ENCODE results near the gene NDUFAF7. TPM values are rescaled to one million over a fixed set of nuclear protein-coding genes. Genes with fewer than 3 reads are reported as not detected.

NDUFAF7 gene
- total RNA-seq, 1 experiment from 2014 or later, result 25.0 TPM

DNA sequence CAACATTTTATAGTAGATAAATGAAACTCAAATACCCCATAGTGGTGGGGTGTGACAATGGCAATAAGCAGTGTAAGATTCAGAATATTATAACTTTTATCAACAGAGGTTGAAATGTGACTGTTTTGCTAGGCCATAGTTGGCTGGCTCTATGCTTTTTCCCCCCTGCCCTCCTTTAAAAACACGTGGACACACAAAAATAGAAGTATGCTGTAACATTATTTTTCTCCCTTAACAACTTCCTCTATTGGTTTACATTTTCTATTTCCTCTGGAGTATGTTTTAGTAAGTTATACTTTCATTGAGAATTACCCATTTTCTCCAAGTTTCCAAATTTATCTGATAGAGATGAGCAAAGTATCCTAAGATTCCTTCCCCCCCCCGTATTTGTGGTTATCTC lies 31.1 kb downstream of the NDUFAF7 start:
- Histone ChIP-seq H3K27ac (ENCODE audit: low read depth, low read length, poor library complexity, severe bottlenecking) (no peak overlapping the region), H3K9me3 (ENCODE audit: low read depth, low read length, poor library complexity, severe bottlenecking) (no peaks in the 10 kb centered on the region), H3K4me3 (ENCODE audit: low read depth, low read length, poor library complexity, severe bottlenecking) (no peak overlapping the region), H3K36me3 (ENCODE audit: insufficient read depth, low read length, poor library complexity, severe bottlenecking) (peaks cover 26% of the 10 kb centered on the region), H3K27me3 (replicated peaks; ENCODE audit: insufficient read depth, low read depth, low read length, poor library complexity) (no peaks in the 10 kb centered on the region), H3K4me1 (ENCODE audit: insufficient read depth, low read length, poor library complexity, severe bottlenecking) (no peaks in the 10 kb centered on the region)
- DNase-seq (ENCODE audit: low spot score), result no peak
- intact Hi-C loops (cut with micrococcal nuclease; ENCODE audit: unreplicated experiment), result no loop called here
- CTCF ChIA-PET, result no interaction called here
- POLR2A ChIA-PET (ENCODE audit: low non-redundant PET), result no interaction called here
- TF ChIP-seq CTCF (conservative IDR thresholded peaks at IDR 0.05; ENCODE audit: low read depth, low read length), result no peak
- TF ChIP-seq EZH2 (IDR thresholded peaks at IDR 0.05; ENCODE audit: borderline replicate concordance, low read depth, low read length, poor library complexity, severe bottlenecking), result no peak
- no TSS peak for BruUV-seq (replicated peaks)

DNA sequence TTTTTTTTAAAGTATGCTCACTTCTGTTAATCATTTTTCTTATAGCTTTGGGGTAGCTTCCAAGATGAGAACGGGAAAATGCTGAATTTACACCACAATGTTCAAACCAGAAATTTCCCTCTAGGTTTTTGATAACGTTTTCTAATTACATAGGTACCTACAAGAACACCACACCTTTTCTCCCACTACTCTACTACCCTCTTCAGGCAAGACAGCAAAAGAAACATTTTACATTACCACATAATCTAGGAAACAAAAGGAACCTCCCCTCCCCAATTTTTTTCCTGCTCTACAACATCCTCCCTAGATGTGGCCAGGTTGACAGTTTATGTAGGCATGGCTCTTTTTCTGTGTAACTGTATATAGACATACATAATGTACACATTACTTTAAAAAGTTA lies 32.4 kb downstream of the NDUFAF7 start:
- Histone ChIP-seq H3K27ac (ENCODE audit: low read depth, low read length, poor library complexity, severe bottlenecking) (no peak overlapping the region), H3K27me3 (replicated peaks; ENCODE audit: insufficient read depth, low read depth, low read length, poor library complexity) (no peaks in the 10 kb centered on the region), H3K4me1 (ENCODE audit: insufficient read depth, low read length, poor library complexity, severe bottlenecking) (no peaks in the 10 kb centered on the region), H3K9me3 (ENCODE audit: low read depth, low read length, poor library complexity, severe bottlenecking) (no peaks in the 10 kb centered on the region), H3K36me3 (ENCODE audit: insufficient read depth, low read length, poor library complexity, severe bottlenecking) (peaks cover 24% of the 10 kb centered on the region), H3K4me3 (ENCODE audit: low read depth, low read length, poor library complexity, severe bottlenecking) (no peak overlapping the region)
- POLR2A ChIA-PET (ENCODE audit: low non-redundant PET), result no interaction called here
- no peak for DNase-seq (ENCODE audit: low spot score)
- BruUV-seq (replicated peaks), result no TSS peak
- CTCF ChIA-PET, result interaction anchor here (1.0 kb wide), 1 partner anchor 221 kb away, joined by 3 read pairs; no protein-coding TSS in a partner anchor
- intact Hi-C loops (cut with micrococcal nuclease; ENCODE audit: unreplicated experiment), result no loop called here
- TF ChIP-seq CTCF (conservative IDR thresholded peaks at IDR 0.05; ENCODE audit: low read depth, low read length) (no peak), EZH2 (IDR thresholded peaks at IDR 0.05; ENCODE audit: borderline replicate concordance, low read depth, low read length, poor library complexity, severe bottlenecking) (no peak)

GRCh38 chr2:37267685-37268084 lies 36.2 kb downstream of the NDUFAF7 start:
- ChIA-PET POLR2A (ENCODE audit: low non-redundant PET) (no interaction called here), CTCF (no interaction called here)

More at GRCh38 chr2:37267685-37268084, 36.2 kb downstream of the NDUFAF7 start:
- H3K27me3 ChIP-seq (replicated peaks; ENCODE audit: insufficient read depth, low read depth, low read length, poor library complexity), result no peaks in the 10 kb centered on the region
- peaks cover 39% of the 10 kb centered on the region for H3K36me3 ChIP-seq (ENCODE audit: insufficient read depth, low read length, poor library complexity, severe bottlenecking)
- H3K4me3 ChIP-seq (ENCODE audit: low read depth, low read length, poor library complexity, severe bottlenecking), result no peak overlapping the region
- no TSS peak for BruUV-seq (replicated peaks)
- no peaks in the 10 kb centered on the region for H3K9me3 ChIP-seq (ENCODE audit: low read depth, low read length, poor library complexity, severe bottlenecking)
- TF ChIP-seq CTCF (conservative IDR thresholded peaks at IDR 0.05; ENCODE audit: low read depth, low read length), result no peak
- no peak for TF ChIP-seq EZH2 (IDR thresholded peaks at IDR 0.05; ENCODE audit: borderline replicate concordance, low read depth, low read length, poor library complexity, severe bottlenecking)
- intact Hi-C loops (cut with micrococcal nuclease; ENCODE audit: unreplicated experiment), result no loop called here
- H3K4me1 ChIP-seq (ENCODE audit: insufficient read depth, low read length, poor library complexity, severe bottlenecking), result no peaks in the 10 kb centered on the region
- H3K27ac ChIP-seq (ENCODE audit: low read depth, low read length, poor library complexity, severe bottlenecking), result no peak overlapping the region
- DNase-seq (ENCODE audit: low spot score), result no peak

Measured in A673 (cell line).